Measurements from ENCODE around the gene APBB1IP.
"Not testable (repeated sequence)": the region's sequence is repeated elsewhere in the genome, so short reads cannot be mapped to it uniquely, and the experiment has no call there.

- TF ChIP-seq CTCF, EZH2phosphoT487 (IDR thresholded peaks at IDR 0.05): not testable (repeated sequence)
Measured at GRCh38 chr10:26474845-26475244, 36.7 kb downstream of the APBB1IP start.
